Cardiac muscle cell (in vitro differentiated cells and primary cell): ENCODE measurements around the gene CACNA1C. TPM values are rescaled to one million over a fixed set of nuclear protein-coding genes. Genes with fewer than 3 reads are reported as not detected.

Experiments used
- DNase-seq, 2 donors: peaks; one replicate each; pipeline versions ENCODE4 v3.0.0 to v3.0.0-alpha.2; 2010 to 2017; ENCODE audit warnings: low read depth in 1 of 2, low spot score in 1 of 2
- H3K27ac ChIP-seq: fragments of 200-600 bp; sonication (generic); 2 replicates; pipeline ENCODE4 v1.5.1; 2016
- H3K27me3 ChIP-seq: fragments of 200-600 bp; sonication (generic); 2 replicates; pipeline ENCODE4 v1.6.0; 2016; ENCODE audit warnings: control low read depth
- H3K36me3 ChIP-seq: fragments of 200-600 bp; sonication (generic); 2 replicates; pipeline ENCODE4 v1.5.1; 2016; ENCODE audit warnings: control low read depth
- H3K4me1 ChIP-seq: fragments of 200-600 bp; sonication (generic); 2 replicates; pipeline ENCODE4 v1.8.1; 2017; ENCODE audit warnings: low read depth, mild to moderate bottlenecking, mixed run types
- H3K4me3 ChIP-seq: fragments of 200-600 bp; sonication (generic); 2 replicates; pipeline ENCODE4 v1.5.1; 2016; ENCODE audit warnings: mild to moderate bottlenecking
- H3K9me3 ChIP-seq: fragments of 200-600 bp; sonication (generic); 2 replicates; pipeline ENCODE4 v1.5.1; 2017; ENCODE audit warnings: low read depth, mild to moderate bottlenecking, control low read depth
- polyA plus RNA-seq: library from polyadenylated mRNA; unstranded; fragments of >200 nt; fragmentation: Nextera tagmentation; extraction: Ambion mirVana; gene quantifications from 2 replicates; pipeline ENCODE4 v1.2.1, GENCODE V29; 2016
- total RNA-seq: library from RNA; depleted of rRNA; stranded (reverse); fragments of >200 nt; gene quantifications from 2 replicates; pipeline ENCODE4 v1.2.3, GENCODE V29; 2016
- TF ChIP-seq, protein P1 (sequence below): IDR thresholded peaks from 2 replicates; pipeline ENCODE4 v1.5.1; 2012; ENCODE audit warnings: low read depth, mild to moderate bottlenecking, low read length

CACNA1C gene
- total and polyA plus RNA-seq, 2 experiments from 2014 or later = 40.8 to 77.8 TPM

DNA sequence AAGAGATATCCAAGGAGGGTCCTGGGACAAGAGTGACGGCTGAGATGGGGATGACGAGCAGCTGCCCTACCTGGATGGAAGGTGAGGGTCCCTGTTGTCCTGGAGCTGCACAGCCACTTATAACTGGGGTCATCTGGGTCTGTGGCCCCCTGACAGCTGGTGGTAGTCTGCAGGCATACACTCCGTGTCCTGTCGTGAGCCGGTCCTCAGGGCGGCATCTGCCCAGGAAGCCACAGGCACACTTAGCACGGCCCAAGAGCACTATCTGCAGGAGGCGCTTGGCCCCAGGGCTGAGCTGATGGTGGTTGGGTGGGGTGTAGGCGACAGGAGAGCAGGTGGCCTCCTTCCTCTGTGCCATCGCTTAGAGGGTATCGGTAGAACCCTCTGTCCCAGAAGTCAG lies 248.1 kb downstream of the CACNA1C start:
- H3K27ac ChIP-seq = no peak overlapping the region
- no peak for DNase-seq
- H3K27me3 ChIP-seq = no peaks in the 10 kb centered on the region
- TF ChIP-seq, protein P1, sequence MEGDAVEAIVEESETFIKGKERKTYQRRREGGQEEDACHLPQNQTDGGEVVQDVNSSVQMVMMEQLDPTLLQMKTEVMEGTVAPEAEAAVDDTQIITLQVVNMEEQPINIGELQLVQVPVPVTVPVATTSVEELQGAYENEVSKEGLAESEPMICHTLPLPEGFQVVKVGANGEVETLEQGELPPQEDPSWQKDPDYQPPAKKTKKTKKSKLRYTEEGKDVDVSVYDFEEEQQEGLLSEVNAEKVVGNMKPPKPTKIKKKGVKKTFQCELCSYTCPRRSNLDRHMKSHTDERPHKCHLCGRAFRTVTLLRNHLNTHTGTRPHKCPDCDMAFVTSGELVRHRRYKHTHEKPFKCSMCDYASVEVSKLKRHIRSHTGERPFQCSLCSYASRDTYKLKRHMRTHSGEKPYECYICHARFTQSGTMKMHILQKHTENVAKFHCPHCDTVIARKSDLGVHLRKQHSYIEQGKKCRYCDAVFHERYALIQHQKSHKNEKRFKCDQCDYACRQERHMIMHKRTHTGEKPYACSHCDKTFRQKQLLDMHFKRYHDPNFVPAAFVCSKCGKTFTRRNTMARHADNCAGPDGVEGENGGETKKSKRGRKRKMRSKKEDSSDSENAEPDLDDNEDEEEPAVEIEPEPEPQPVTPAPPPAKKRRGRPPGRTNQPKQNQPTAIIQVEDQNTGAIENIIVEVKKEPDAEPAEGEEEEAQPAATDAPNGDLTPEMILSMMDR = no peak
- no peaks in the 10 kb centered on the region for H3K9me3 ChIP-seq
- no peak overlapping the region for H3K4me3 ChIP-seq
- no peaks in the 10 kb centered on the region for H3K36me3 ChIP-seq
- peaks cover 31% of the 10 kb centered on the region for H3K4me1 ChIP-seq

DNA sequence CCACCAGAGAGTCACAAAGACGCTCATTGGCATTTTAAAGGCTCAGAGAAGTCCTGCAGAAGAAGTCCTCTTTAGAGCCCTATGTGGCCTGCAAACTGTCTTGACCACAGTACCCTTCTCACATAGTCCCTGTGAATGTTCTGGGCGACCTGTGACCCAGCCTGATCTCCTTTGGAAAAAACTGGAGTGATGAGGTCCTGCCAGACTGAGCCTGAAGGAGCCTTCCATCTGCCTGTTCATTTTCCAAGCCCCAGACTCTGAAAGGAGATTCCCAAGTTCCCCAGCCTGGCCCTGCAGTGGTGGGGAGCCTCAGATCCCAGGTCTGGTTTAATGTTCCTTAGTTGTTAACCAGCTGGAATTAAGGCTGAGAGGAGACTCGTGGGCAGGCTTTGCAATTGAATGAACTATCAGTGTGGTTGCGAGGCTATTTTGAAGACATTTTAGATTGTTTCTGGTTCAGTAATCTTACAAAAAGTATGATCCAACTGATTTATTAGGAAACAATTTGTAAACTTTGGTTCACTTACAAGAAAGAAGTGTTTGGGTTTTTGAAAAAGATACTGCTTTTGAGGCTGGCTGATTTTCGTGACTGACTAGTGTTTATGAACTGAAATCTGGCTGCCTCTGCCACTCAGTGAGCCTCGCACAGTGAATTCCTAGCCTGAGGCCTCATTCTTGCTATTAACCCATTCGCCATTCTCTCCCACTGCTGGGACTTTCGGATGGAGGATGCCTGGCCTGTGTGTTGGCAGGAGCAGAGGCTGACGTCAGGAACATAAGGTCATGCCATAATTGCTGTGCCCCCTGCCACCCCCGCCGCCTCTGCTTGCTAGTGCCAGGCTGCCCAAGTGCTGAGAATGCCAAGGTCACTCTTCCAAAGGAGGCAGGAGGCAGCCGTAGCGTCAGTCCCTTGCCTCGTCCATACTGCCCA lies 249.0 kb downstream of the CACNA1C start:
- no peak overlapping the region for H3K27ac ChIP-seq
- TF ChIP-seq, protein P1 = no peak
- peaks cover 28% of the 10 kb centered on the region for H3K4me1 ChIP-seq
- DNase-seq = no peak
- H3K27me3 ChIP-seq = no peaks in the 10 kb centered on the region
- no peaks in the 10 kb centered on the region for H3K36me3 ChIP-seq
- H3K9me3 ChIP-seq = no peaks in the 10 kb centered on the region
- no peak overlapping the region for H3K4me3 ChIP-seq

DNA sequence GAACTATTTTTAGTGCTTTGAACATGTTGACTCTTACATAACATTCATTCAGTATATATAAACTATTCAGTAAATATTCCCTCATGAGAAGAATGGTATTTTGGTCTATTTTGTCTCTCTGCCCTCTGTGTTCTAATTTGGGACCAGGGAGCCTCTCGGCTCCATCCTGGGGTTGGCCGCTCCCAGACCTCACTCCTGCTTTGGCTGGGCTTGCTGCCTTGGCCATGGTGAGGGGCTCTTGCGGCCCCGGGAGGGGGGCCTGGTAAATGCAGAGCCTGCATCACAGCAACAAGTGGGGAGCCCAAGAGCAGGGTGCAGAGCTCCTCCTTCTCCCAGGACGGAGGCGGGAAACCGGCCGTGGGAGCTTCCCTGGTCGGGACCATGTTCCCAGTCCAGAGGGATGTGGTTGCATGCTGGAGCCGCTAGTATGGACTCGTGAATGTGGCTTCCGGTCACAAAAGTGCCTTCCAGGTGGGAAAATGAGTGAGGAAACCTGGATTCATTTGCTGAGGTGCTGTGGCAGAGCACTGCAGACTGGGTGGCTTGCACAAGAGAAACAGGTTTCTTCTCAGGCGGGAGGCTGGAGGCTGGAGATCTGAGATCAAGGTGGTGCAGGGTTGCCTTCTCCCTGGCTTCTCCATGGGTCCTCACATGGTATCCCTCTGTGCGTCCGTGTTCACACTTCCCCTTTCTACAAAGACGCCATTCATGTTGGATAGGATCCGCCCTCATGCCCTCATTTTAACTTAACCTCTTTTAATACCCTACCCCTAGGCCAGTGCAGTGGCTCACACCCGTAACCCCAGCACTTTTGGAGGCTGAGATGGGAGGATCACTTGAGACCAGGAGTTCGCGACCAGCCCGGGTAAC lies 250.2 kb downstream of the CACNA1C start:
- Histone ChIP-seq H3K4me3 (no peak overlapping the region), H3K36me3 (no peaks in the 10 kb centered on the region), H3K27ac (no peak overlapping the region), H3K9me3 (no peaks in the 10 kb centered on the region), H3K4me1 (peaks cover 16% of the 10 kb centered on the region), H3K27me3 (no peaks in the 10 kb centered on the region)
- TF ChIP-seq, protein P1 = no peak
- DNase-seq = no peak

- peak in 1 of 2 donors; percentile 36 for DNase-seq
Measured at GRCh38 chr12:2304223-2304622, 251.4 kb downstream of the CACNA1C start.

GRCh38 chr12:2306012-2306411 lies 253.2 kb downstream of the CACNA1C start:
- Histone ChIP-seq H3K27me3 (no peaks in the 10 kb centered on the region), H3K27ac (peak overlapping the region; percentile 2), H3K36me3 (no peaks in the 10 kb centered on the region), H3K9me3 (no peaks in the 10 kb centered on the region), H3K4me3 (no peak overlapping the region), H3K4me1 (peaks cover 14% of the 10 kb centered on the region)
- TF ChIP-seq, protein P1 = no peak
- DNase-seq = no peak

More at GRCh38 chr12:2304223-2304622, 251.4 kb downstream of the CACNA1C start:
- no peaks in the 10 kb centered on the region for H3K27me3 ChIP-seq
- peaks cover 14% of the 10 kb centered on the region for H3K4me1 ChIP-seq
- no peak overlapping the region for H3K27ac ChIP-seq
- TF ChIP-seq, protein P1 = no peak
- H3K4me3 ChIP-seq = no peak overlapping the region
- H3K36me3 ChIP-seq = no peaks in the 10 kb centered on the region
- no peaks in the 10 kb centered on the region for H3K9me3 ChIP-seq
